ENCODE measurements around the gene TMEM52. TPM values are rescaled to one million over a fixed set of nuclear protein-coding genes. Genes with fewer than 3 reads are reported as not detected.

TMEM52 gene
- total RNA-seq, 1 experiment from 2014 or later = 4.1 TPM

DNA sequence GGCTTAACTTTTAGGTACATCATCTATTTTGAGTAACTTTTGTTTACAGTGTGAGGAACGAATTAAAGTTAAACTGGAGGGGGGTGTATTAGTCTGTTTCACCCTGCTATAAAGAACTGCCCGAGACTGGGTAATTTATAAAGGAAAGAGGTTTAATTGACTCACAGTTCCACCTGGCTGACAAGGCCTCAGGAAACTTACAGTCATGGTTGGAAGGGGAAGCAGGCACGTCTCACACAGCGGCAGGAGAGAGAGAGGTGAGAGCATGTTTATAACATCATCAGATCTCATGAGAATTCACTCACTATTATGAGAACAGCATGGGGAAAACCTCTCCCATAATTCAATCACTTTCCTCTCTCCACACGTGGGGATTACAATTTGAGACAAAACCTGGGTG, 31.9 kb upstream of the TMEM52 start:
- ChIA-PET POLR2A (ENCODE audit: low non-redundant PET) (no interaction called here), CTCF (no interaction called here)
- DNase-seq (ENCODE audit: low spot score) = no peak

DNA sequence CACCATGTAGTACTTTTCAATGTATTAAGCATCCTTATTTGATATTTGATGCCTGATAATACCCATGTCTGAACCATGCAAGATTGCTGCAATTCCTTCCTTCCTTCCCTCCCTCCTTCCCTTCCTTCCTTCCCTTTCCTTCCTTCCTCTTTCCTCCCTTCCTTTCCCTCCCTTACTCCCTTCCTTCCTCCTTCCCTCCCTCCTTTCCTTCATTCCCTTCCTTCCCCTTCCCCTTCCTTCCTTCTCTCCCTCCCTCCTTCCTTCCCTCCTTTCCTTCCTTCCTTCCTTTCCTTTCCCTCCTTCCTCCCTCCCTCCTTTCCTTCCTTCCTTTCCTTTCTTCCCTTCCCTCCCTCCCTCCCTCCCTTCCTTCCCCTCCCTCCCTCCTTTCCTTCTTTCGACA, 29.7 kb upstream of the TMEM52 start:
- POLR2A ChIA-PET (ENCODE audit: low non-redundant PET) = no interaction called here
- no peak for DNase-seq (ENCODE audit: low spot score)
- no peak overlapping the region for H3K27ac ChIP-seq (ENCODE audit: low read depth, low read length, poor library complexity, severe bottlenecking)
- BruUV-seq (replicated peaks) = no TSS peak
- H3K9me3 ChIP-seq (ENCODE audit: low read depth, low read length, poor library complexity, severe bottlenecking) = no peaks in the 10 kb centered on the region
- TF ChIP-seq EZH2 (IDR thresholded peaks at IDR 0.05; ENCODE audit: borderline replicate concordance, low read depth, low read length, poor library complexity, severe bottlenecking) = no peak
- H3K4me1 ChIP-seq (ENCODE audit: insufficient read depth, low read length, poor library complexity, severe bottlenecking) = no peaks in the 10 kb centered on the region
- H3K36me3 ChIP-seq (ENCODE audit: insufficient read depth, low read length, poor library complexity, severe bottlenecking) = no peaks in the 10 kb centered on the region
- no peak overlapping the region for H3K4me3 ChIP-seq (ENCODE audit: low read depth, low read length, poor library complexity, severe bottlenecking)
- CTCF ChIA-PET = interaction anchor here (0.7 kb wide), 1 partner anchor 167 kb away, joined by 4 read pairs; no protein-coding TSS in a partner anchor
- no peaks in the 10 kb centered on the region for H3K27me3 ChIP-seq (replicated peaks; ENCODE audit: insufficient read depth, low read depth, low read length, poor library complexity)
- intact Hi-C loops (cut with micrococcal nuclease; ENCODE audit: unreplicated experiment) = no loop called here

More for the DNA sequence above, 31.9 kb upstream of the TMEM52 start:
- Histone ChIP-seq H3K4me1 (ENCODE audit: insufficient read depth, low read length, poor library complexity, severe bottlenecking) (no peaks in the 10 kb centered on the region), H3K9me3 (ENCODE audit: low read depth, low read length, poor library complexity, severe bottlenecking) (no peaks in the 10 kb centered on the region), H3K36me3 (ENCODE audit: insufficient read depth, low read length, poor library complexity, severe bottlenecking) (no peaks in the 10 kb centered on the region), H3K27ac (ENCODE audit: low read depth, low read length, poor library complexity, severe bottlenecking) (no peak overlapping the region), H3K27me3 (replicated peaks; ENCODE audit: insufficient read depth, low read depth, low read length, poor library complexity) (no peaks in the 10 kb centered on the region), H3K4me3 (ENCODE audit: low read depth, low read length, poor library complexity, severe bottlenecking) (no peak overlapping the region)
- TF ChIP-seq, protein P1, sequence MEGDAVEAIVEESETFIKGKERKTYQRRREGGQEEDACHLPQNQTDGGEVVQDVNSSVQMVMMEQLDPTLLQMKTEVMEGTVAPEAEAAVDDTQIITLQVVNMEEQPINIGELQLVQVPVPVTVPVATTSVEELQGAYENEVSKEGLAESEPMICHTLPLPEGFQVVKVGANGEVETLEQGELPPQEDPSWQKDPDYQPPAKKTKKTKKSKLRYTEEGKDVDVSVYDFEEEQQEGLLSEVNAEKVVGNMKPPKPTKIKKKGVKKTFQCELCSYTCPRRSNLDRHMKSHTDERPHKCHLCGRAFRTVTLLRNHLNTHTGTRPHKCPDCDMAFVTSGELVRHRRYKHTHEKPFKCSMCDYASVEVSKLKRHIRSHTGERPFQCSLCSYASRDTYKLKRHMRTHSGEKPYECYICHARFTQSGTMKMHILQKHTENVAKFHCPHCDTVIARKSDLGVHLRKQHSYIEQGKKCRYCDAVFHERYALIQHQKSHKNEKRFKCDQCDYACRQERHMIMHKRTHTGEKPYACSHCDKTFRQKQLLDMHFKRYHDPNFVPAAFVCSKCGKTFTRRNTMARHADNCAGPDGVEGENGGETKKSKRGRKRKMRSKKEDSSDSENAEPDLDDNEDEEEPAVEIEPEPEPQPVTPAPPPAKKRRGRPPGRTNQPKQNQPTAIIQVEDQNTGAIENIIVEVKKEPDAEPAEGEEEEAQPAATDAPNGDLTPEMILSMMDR (conservative IDR thresholded peaks at IDR 0.05; ENCODE audit: low read depth, low read length) = no peak
- TF ChIP-seq EZH2 (IDR thresholded peaks at IDR 0.05; ENCODE audit: borderline replicate concordance, low read depth, low read length, poor library complexity, severe bottlenecking) = no peak
- intact Hi-C loops (cut with micrococcal nuclease; ENCODE audit: unreplicated experiment) = no loop called here
- no TSS peak for BruUV-seq (replicated peaks)

GRCh38 chr1:1947493-1947892, 28.4 kb upstream of the TMEM52 start:
- no peak overlapping the region for H3K4me3 ChIP-seq (ENCODE audit: low read depth, low read length, poor library complexity, severe bottlenecking)
- BruUV-seq (replicated peaks) = no TSS peak
- no peak for DNase-seq (ENCODE audit: low spot score)
- no peaks in the 10 kb centered on the region for H3K36me3 ChIP-seq (ENCODE audit: insufficient read depth, low read length, poor library complexity, severe bottlenecking)
- POLR2A ChIA-PET (ENCODE audit: low non-redundant PET) = no interaction called here
- CTCF ChIA-PET = no interaction called here
- intact Hi-C loops (cut with micrococcal nuclease; ENCODE audit: unreplicated experiment) = no loop called here
- no peaks in the 10 kb centered on the region for H3K27me3 ChIP-seq (replicated peaks; ENCODE audit: insufficient read depth, low read depth, low read length, poor library complexity)
- TF ChIP-seq, protein P1 (conservative IDR thresholded peaks at IDR 0.05; ENCODE audit: low read depth, low read length) = no peak
- TF ChIP-seq EZH2 (IDR thresholded peaks at IDR 0.05; ENCODE audit: borderline replicate concordance, low read depth, low read length, poor library complexity, severe bottlenecking) = no peak
- H3K27ac ChIP-seq (ENCODE audit: low read depth, low read length, poor library complexity, severe bottlenecking) = no peak overlapping the region
- H3K9me3 ChIP-seq (ENCODE audit: low read depth, low read length, poor library complexity, severe bottlenecking) = no peaks in the 10 kb centered on the region
- H3K4me1 ChIP-seq (ENCODE audit: insufficient read depth, low read length, poor library complexity, severe bottlenecking) = no peaks in the 10 kb centered on the region

DNA sequence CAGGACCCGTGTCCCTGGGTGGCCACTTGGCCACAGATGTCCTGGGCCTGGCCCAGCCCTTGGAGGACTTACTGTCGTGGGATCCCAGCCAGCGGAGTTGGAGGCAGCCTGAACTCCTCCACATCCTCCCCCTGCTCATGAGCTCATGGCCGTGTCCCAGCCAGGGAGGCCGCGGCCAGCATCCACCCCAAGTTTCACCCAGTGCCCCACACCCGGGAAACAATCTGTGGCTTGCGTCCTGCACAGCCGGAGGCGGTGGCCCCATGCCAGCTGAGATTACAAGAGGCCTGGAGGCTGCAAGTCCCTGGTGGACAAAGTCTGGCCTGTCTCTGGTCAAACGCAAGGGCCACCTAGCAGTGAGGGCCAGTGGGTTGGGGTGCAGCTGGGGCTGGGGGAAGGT, 27.5 kb upstream of the TMEM52 start:
- no TSS peak for BruUV-seq (replicated peaks)
- CTCF ChIA-PET = interaction anchor here (0.6 kb wide), 1 partner anchor 15 kb away, joined by 3 read pairs; no protein-coding TSS in a partner anchor
- intact Hi-C loops (cut with micrococcal nuclease; ENCODE audit: unreplicated experiment) = no loop called here
- H3K4me3 ChIP-seq (ENCODE audit: low read depth, low read length, poor library complexity, severe bottlenecking) = no peak overlapping the region
- H3K4me1 ChIP-seq (ENCODE audit: insufficient read depth, low read length, poor library complexity, severe bottlenecking) = no peaks in the 10 kb centered on the region
- no peaks in the 10 kb centered on the region for H3K9me3 ChIP-seq (ENCODE audit: low read depth, low read length, poor library complexity, severe bottlenecking)
- no peaks in the 10 kb centered on the region for H3K36me3 ChIP-seq (ENCODE audit: insufficient read depth, low read length, poor library complexity, severe bottlenecking)
- DNase-seq (ENCODE audit: low spot score) = no peak
- POLR2A ChIA-PET (ENCODE audit: low non-redundant PET) = no interaction called here
- TF ChIP-seq, protein P1 (conservative IDR thresholded peaks at IDR 0.05; ENCODE audit: low read depth, low read length) = no peak
- TF ChIP-seq EZH2 (IDR thresholded peaks at IDR 0.05; ENCODE audit: borderline replicate concordance, low read depth, low read length, poor library complexity, severe bottlenecking) = no peak
- H3K27ac ChIP-seq (ENCODE audit: low read depth, low read length, poor library complexity, severe bottlenecking) = no peak overlapping the region
- no peaks in the 10 kb centered on the region for H3K27me3 ChIP-seq (replicated peaks; ENCODE audit: insufficient read depth, low read depth, low read length, poor library complexity)

All from A673 (cell line).